Measurements from ENCODE around the gene CACNA1I. TPM values are rescaled to one million over a fixed set of nuclear protein-coding genes. Genes with fewer than 3 reads are reported as not detected.

Gene CACNA1I
- total RNA-seq, 6 donors from 2014 or later = 0.15 to 4.2 (median 0.34) TPM

GRCh38 chr22:39727541-39727940 lies 157.0 kb downstream of the CACNA1I start:
- H3K4me3 ChIP-seq = no peak overlapping the region
- no peak for ATAC-seq (ENCODE audit: low FRiP score in 2 of 2)
- H3K36me3 ChIP-seq = no peaks in the 10 kb centered on the region
- TF ChIP-seq EP300 (IDR thresholded peaks at IDR 0.05) = no peak
- no peak for TF ChIP-seq CTCF (IDR thresholded peaks at IDR 0.05)
- no peak for TF ChIP-seq POLR2A (IDR thresholded peaks at IDR 0.05)
- TF ChIP-seq POLR2AphosphoS5 (IDR thresholded peaks at IDR 0.05) = no peak
- no peaks in the 10 kb centered on the region for H3K9me3 ChIP-seq
- WGBS, 2 donors = 54 to 55% methylated on average over 15 of the region's 15 CpGs
- no peak overlapping the region for H3K27ac ChIP-seq
- H3K27me3 ChIP-seq = no peaks in the 10 kb centered on the region
- no peaks in the 10 kb centered on the region for H3K4me1 ChIP-seq
- DNase-seq = no peak

- no peaks in the 10 kb centered on the region for H3K27me3 ChIP-seq
- 80 to 82% methylated on average over 12 of the region's 12 CpGs for WGBS, 2 donors
- no peak overlapping the region for H3K4me3 ChIP-seq
- DNase-seq (no peak), ATAC-seq (ENCODE audit: low FRiP score in 2 of 2) (no peak)
- no peaks in the 10 kb centered on the region for H3K36me3 ChIP-seq
- no peaks in the 10 kb centered on the region for H3K4me1 ChIP-seq
- TF ChIP-seq POLR2A (IDR thresholded peaks at IDR 0.05) (no peak), CTCF (IDR thresholded peaks at IDR 0.05) (no peak), POLR2AphosphoS5 (IDR thresholded peaks at IDR 0.05) (no peak), EP300 (IDR thresholded peaks at IDR 0.05) (no peak)
- no peak overlapping the region for H3K27ac ChIP-seq
- no peaks in the 10 kb centered on the region for H3K9me3 ChIP-seq
Observed at GRCh38 chr22:39728236-39728860, 157.8 kb downstream of the CACNA1I start.

GRCh38 chr22:39729141-39729934 lies 158.8 kb downstream of the CACNA1I start:
- ATAC-seq (ENCODE audit: low FRiP score in 2 of 2) (no peak), DNase-seq (no peak)
- Histone ChIP-seq H3K4me1 (no peaks in the 10 kb centered on the region), H3K4me3 (no peak overlapping the region), H3K27ac (no peak overlapping the region), H3K9me3 (no peaks in the 10 kb centered on the region), H3K27me3 (no peaks in the 10 kb centered on the region), H3K36me3 (no peaks in the 10 kb centered on the region)
- 77 to 80% methylated on average over 5 to 13 of the region's 13 CpGs for WGBS, 2 donors
- TF ChIP-seq EP300 (IDR thresholded peaks at IDR 0.05) (no peak), POLR2AphosphoS5 (IDR thresholded peaks at IDR 0.05) (no peak), POLR2A (IDR thresholded peaks at IDR 0.05) (no peak), CTCF (IDR thresholded peaks at IDR 0.05) (no peak)

GRCh38 chr22:39731481-39731880 lies 160.9 kb downstream of the CACNA1I start:
- Histone ChIP-seq H3K27me3 (no peaks in the 10 kb centered on the region), H3K4me3 (no peak overlapping the region), H3K4me1 (no peaks in the 10 kb centered on the region), H3K9me3 (no peaks in the 10 kb centered on the region), H3K27ac (no peak overlapping the region), H3K36me3 (no peaks in the 10 kb centered on the region)
- TF ChIP-seq EP300 (IDR thresholded peaks at IDR 0.05) (no peak), CTCF (IDR thresholded peaks at IDR 0.05) (no peak), POLR2A (IDR thresholded peaks at IDR 0.05) (no peak), POLR2AphosphoS5 (IDR thresholded peaks at IDR 0.05) (no peak)
- ATAC-seq (ENCODE audit: low FRiP score in 2 of 2) (no peak), DNase-seq (no peak)
- WGBS, 2 donors = 81 to 88% methylated on average over 5 of the region's 5 CpGs
